GM19043 (cell line): ENCODE results near the gene PRSS1.

Experiments
- ATAC-seq: cut with Tn5 transposase; IDR thresholded peaks from one replicate; pipeline ENCODE4 v1.9.1; 2021; ENCODE audit warnings: low read depth; ENCODE audit not compliant: unreplicated experiment

The PRSS1 gene

DNA sequence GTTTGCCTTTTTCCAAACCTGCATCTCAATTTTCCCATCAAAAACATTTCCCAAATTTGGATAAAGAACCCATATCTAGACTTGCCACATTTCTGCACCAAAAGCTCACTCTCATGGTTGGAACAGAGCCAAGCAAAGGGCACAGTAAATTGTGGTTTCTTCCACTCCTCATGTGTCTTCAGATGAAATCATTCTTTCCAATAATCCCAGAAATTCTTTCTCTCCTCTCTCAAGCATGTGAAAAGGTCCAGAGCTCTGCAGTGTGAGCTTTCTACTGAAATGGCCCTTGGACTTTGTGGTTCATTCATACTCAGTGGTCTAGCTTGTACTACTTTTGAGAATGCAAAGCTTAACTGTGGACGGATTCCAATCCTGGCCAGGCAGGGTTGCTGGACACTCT is 41.3 kb downstream of the PRSS1 start:
- ATAC-seq, result no peak

DNA sequence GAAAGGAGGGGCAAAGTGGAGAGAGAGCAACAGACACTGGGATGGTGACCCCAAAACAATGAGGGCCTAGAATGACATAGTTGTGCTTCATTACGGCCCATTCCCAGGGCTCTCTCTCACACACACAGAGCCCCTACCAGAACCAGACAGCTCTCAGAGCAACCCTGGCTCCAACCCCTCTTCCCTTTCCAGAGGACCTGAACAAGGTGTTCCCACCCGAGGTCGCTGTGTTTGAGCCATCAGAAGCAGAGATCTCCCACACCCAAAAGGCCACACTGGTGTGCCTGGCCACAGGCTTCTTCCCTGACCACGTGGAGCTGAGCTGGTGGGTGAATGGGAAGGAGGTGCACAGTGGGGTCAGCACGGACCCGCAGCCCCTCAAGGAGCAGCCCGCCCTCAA is 42.2 kb downstream of the PRSS1 start:
- ATAC-seq, result no peak

DNA sequence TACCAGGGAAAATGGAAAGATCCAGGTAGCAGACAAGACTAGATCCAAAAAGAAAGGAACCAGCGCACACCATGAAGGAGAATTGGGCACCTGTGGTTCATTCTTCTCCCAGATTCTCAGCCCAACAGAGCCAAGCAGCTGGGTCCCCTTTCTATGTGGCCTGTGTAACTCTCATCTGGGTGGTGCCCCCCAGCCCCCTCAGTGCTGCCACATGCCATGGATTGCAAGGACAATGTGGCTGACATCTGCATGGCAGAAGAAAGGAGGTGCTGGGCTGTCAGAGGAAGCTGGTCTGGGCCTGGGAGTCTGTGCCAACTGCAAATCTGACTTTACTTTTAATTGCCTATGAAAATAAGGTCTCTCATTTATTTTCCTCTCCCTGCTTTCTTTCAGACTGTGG is 42.9 kb downstream of the PRSS1 start:
- no peak for ATAC-seq

DNA sequence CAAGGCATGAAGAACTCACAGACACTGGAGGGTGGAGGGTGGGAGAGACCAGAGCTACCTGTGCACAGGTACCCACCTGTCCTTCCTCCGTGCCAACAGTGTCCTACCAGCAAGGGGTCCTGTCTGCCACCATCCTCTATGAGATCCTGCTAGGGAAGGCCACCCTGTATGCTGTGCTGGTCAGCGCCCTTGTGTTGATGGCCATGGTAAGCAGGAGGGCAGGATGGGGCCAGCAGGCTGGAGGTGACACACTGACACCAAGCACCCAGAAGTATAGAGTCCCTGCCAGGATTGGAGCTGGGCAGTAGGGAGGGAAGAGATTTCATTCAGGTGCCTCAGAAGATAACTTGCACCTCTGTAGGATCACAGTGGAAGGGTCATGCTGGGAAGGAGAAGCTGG is 43.3 kb downstream of the PRSS1 start:
- ATAC-seq, result no peak

DNA sequence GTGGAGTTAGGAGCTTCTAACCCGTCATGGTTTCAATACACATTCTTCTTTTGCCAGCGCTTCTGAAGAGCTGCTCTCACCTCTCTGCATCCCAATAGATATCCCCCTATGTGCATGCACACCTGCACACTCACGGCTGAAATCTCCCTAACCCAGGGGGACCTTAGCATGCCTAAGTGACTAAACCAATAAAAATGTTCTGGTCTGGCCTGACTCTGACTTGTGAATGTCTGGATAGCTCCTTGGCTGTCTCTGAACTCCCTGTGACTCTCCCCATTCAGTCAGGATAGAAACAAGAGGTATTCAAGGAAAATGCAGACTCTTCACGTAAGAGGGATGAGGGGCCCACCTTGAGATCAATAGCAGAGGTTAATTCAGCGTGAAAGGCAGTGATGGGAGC is 43.9 kb downstream of the PRSS1 start:
- ATAC-seq, result no peak

DNA sequence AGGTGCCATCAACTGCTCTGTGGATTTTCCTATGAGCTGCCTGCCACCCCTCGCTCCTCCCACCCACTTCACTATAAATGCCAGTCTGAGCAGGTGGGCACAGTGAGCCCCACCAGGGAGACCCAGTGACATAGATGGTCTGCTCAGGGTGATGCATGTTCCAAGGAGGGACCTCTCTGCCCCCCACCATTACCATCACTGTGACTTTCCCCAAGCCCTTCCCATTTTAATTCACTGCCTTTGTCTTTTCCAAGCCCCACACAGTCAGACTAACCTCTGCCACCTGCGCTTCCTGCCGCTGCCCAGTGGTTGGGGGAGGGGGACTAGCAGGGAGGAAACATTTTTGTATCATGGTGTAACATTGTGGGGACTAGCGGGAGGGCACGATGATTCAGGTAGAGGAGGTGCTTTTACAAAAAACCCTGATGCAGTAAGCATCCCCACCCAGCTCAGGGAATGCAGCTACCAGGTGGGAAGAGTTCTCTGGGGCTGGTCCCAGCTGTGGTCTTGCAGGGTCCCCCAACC is 46.1 kb downstream of the PRSS1 start:
- no peak for ATAC-seq

DNA sequence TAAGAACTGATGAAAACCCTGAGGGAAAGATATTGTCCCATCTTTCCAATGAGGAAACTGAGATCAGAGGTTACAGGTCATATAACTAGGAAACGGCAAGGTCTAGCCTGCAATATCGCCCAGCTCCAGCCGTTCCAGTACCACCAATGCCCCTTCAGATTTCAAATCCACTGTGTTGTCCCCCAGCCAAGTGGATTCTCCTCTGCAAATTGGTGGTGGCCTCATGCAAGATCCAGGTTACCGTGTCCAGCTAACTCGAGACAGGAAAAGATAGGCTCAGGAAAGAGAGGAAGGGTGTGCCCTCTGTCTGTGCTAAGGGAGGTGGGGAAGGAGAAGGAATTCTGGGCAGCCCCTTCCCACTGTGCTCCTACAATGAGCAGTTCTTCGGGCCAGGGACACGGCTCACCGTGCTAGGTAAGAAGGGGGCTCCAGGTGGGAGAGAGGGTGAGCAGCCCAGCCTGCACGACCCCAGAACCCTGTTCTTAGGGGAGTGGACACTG is 46.8 kb downstream of the PRSS1 start:
- ATAC-seq, result peak; percentile 3

DNA sequence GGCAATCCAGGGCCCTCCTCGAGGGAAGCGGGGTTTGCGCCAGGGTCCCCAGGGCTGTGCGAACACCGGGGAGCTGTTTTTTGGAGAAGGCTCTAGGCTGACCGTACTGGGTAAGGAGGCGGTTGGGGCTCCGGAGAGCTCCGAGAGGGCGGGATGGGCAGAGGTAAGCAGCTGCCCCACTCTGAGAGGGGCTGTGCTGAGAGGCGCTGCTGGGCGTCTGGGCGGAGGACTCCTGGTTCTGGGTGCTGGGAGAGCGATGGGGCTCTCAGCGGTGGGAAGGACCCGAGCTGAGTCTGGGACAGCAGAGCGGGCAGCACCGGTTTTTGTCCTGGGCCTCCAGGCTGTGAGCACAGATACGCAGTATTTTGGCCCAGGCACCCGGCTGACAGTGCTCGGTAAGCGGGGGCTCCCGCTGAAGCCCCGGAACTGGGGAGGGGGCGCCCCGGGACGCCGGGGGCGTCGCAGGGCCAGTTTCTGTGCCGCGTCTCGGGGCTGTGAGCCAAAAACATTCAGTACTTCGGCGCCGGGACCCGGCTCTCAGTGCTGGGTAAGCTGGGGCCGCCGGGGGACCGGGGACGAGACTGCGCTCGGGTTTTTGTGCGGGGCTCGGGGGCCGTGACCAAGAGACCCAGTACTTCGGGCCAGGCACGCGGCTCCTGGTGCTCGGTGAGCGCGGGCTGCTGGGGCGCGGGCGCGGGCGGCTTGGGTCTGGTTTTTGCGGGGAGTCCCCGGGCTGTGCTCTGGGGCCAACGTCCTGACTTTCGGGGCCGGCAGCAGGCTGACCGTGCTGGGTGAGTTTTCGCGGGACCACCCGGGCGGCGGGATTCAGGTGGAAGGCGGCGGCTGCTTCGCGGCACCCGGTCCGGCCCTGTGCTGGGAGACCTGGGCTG is 47.5 kb downstream of the PRSS1 start:
- ATAC-seq, result peak; percentile 29

DNA sequence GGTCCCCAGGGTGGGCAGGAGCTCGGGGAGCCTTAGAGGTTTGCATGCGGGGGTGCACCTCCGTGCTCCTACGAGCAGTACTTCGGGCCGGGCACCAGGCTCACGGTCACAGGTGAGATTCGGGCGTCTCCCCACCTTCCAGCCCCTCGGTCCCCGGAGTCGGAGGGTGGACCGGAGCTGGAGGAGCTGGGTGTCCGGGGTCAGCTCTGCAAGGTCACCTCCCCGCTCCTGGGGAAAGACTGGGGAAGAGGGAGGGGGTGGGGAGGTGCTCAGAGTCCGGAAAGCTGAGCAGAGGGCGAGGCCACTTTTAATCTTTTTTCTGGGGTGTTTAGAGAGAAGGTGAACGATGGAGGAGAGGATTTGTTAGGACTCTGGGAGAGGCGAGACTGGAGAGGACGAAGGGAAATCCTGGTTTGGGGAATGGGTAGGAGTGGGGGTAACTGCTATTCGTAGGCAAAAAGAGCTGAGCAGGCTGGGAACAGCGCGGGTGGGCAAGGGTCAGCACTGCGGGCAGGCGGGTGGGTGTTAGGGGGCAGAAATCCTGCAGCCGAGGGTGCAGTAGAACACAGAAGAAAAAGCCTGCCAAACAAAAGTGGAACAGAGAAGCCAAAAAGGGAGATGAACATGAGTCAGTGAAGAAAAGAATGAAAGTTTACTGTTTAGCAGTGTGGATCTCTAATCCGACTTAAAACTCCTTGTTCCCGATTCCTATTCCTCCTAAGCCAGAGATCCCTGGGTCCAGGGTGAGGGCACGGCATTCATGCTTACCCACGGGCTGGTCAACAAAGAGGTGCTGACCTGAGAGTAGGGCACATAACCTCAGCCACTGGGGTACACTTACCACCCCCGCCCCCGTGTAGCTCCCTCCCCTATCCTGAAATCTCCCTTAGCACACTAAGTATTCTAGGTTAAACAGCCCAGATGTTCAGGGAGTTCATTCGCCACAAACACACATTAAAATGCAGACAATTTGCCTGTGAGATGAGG is 48.4 kb downstream of the PRSS1 start:
- ATAC-seq, result peak; percentile 25

DNA sequence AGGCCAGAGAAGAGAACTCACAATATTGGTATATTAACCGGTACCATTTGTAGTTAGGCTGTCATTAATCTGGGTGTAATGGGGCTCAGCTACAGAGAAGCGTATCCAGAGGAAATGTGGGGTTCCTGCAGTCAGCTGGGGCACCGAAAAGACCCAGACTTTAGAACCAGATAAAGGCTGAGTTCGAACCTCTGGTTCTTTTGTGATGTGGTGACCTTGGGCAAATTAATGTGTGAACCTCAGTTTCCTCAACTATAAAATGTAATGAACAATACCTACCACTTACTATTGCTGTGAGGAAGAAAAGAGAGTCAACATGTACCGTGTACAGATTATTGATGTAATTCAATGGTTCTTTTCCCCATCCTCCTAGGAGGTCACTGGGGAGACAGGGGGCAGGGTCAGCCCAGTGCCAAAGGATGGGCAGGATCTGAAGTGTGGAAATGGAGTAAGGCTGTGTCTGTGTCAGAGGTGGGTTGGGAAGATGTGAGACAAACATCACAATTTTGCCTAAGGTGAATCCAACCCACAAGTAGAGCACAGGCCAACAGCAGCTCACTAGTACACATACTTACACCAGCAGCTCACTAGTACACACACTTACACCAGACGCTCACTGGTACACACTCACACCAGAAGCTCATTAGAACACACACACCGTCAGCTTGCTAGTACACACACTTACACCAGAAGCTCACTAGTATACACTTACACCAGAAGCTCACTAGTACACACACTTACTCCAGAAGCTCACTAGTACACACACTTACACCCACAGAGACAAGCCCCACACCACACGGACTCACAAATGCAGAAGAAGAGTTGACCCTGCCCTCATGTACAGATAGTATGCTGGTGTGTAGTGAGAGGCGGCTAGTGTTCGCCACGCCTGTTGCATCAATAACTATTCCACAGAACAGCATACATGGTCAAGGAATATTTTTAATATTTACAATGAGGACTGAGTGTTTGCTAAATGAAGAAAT is 49.5 kb downstream of the PRSS1 start:
- ATAC-seq, result no peak

DNA sequence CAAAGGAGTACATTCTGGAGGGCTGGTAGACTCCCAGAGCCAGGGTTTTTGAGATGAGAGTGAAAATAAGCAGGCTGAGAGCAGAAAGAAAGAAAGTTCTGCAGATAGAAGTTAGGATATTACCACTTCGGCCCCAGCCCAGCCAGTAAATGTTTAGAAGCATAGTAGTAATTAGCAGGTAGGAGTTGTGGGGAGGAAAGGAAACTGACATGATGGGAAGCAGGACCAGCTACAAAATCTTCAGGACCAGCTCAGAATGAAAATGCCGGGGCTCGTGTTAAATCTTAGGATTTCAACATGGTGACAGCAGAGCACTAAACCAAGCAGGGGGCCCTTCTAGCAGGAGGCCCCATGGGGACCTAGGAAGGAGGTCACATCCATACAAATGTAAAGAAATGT is 50.2 kb downstream of the PRSS1 start:
- ATAC-seq, result no peak

DNA sequence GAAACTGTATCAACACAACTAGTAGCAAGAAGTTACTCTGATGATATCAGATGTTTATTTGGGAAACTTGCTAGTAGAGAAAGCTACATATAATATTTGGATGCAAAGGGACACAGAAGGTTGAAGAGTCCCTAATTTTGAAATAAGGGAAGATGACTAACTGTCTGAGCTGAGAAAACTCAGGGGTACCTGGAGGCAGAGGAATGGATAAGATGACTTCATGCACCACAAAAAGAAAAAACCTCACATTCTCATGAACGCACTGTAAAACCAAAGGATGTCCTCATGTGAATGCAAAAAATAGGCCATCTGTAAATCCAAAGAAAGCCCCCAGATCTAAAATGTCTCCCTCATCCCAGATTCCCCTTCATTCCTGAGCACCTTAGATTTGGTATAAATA is 50.8 kb downstream of the PRSS1 start:
- no peak for ATAC-seq

DNA sequence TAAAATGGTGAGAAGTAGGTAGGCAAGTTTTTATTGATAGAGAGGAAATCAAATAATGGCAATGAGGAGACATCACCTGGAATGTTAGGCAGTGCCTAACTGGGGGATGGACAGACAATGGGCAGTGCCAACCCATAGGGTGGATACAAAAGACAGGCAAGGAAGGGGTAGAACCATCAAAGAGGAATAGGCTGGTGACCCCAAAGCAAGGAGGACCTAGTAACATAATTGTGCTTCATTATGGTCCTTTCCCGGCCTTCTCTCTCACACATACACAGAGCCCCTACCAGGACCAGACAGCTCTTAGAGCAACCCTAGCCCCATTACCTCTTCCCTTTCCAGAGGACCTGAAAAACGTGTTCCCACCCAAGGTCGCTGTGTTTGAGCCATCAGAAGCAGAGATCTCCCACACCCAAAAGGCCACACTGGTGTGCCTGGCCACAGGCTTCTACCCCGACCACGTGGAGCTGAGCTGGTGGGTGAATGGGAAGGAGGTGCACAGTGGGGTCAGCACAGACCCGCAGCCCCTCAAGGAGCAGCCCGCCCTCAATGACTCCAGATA is 51.5 kb downstream of the PRSS1 start:
- ATAC-seq, result no peak

DNA sequence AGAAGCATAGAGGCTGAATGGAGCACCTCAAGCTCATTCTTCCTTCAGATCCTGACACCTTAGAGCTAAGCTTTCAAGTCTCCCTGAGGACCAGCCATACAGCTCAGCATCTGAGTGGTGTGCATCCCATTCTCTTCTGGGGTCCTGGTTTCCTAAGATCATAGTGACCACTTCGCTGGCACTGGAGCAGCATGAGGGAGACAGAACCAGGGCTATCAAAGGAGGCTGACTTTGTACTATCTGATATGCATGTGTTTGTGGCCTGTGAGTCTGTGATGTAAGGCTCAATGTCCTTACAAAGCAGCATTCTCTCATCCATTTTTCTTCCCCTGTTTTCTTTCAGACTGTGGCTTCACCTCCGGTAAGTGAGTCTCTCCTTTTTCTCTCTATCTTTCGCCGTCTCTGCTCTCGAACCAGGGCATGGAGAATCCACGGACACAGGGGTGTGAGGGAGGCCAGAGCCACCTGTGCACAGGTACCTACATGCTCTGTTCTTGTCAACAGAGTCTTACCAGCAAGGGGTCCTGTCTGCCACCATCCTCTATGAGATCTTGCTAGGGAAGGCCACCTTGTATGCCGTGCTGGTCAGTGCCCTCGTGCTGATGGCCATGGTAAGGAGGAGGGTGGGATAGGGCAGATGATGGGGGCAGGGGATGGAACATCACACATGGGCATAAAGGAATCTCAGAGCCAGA is 52.5 kb downstream of the PRSS1 start:
- ATAC-seq, result no peak

DNA sequence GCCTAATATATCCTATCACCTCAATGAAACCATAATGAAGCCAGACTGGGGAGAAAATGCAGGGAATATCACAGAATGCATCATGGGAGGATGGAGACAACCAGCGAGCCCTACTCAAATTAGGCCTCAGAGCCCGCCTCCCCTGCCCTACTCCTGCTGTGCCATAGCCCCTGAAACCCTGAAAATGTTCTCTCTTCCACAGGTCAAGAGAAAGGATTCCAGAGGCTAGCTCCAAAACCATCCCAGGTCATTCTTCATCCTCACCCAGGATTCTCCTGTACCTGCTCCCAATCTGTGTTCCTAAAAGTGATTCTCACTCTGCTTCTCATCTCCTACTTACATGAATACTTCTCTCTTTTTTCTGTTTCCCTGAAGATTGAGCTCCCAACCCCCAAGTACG is 53.0 kb downstream of the PRSS1 start:
- ATAC-seq, result no peak
